Testis (tissue), 3 donors: Measurements from ENCODE around the gene INTS2. TPM values are rescaled to one million over a fixed set of nuclear protein-coding genes. Genes with fewer than 3 reads are reported as not detected.
"Not testable (repeated sequence)": the region's sequence is repeated elsewhere in the genome, so short reads cannot be mapped to it uniquely, and the experiment has no call there.

Experiments
- DNase-seq: peaks from one replicate; pipeline ENCODE4 v3.0.0-alpha.2; 2019
- H3K27ac ChIP-seq, 2 donors: fragments of 200-600 bp; sonication (generic); one replicate each; pipeline ENCODE4 v1.5.1; 2019
- H3K27me3 ChIP-seq: fragments of 200-600 bp; sonication (generic); one replicate; pipeline ENCODE4 v1.5.1; 2019
- H3K36me3 ChIP-seq: fragments of 200-600 bp; sonication (generic); one replicate; pipeline ENCODE4 v1.5.1; 2017; ENCODE audit warnings: low read depth; ENCODE audit errors: missing control alignments
- H3K4me1 ChIP-seq: fragments of 200-600 bp; sonication (generic); one replicate; pipeline ENCODE4 v1.5.1; 2019
- H3K4me3 ChIP-seq, 2 donors: fragments of 200-600 bp; sonication (generic); one replicate each; pipeline ENCODE4 v1.5.1; 2017 to 2019
- H3K9me3 ChIP-seq: fragments of 200-600 bp; sonication (generic); one replicate; pipeline ENCODE4 v1.5.1; 2017
- CTCF ChIP-seq, 3 experiments: fragments of 450-650 bp in 2 of 3; fragments of 200-600 bp in 1 of 3; sonication (generic) in 1 of 3; IDR thresholded peaks; one replicate each; pipeline ENCODE4 v1.5.1; 2016 to 2019; ENCODE audit warnings: antibody characterized with exemption in 3 of 3, mild to moderate bottlenecking in 2 of 3, moderate library complexity in 1 of 3
- POLR2A ChIP-seq: fragments of 450-650 bp; IDR thresholded peaks from one replicate; pipeline ENCODE4 v1.6.1; 2017; ENCODE audit warnings: antibody characterized with exemption, mild to moderate bottlenecking, moderate library complexity
- WGBS, 2 donors: methylation state at CpG; one replicate each; pipeline ENCODE4 v1.1.5; 2018; 5-methylcytosine and 5-hydroxymethylcytosine counted together
- intact Hi-C: fragments of 100-400 bp; cut with DNase I; formaldehyde crosslinking; loops from one replicate; pipeline ENCODE4 v1.15.1; 2023; ENCODE audit warnings: low total_unique reads
- polyA plus RNA-seq: library from polyadenylated mRNA; stranded (reverse); fragments of 350-450 nt; fragmentation: Illumina TruSeq; extraction: RNeasy Lipid Tissue Mini Kit (QIAGEN cat#74804); gene quantifications from one replicate; pipeline ENCODE4 v1.2.3, GENCODE V29; 2014; ENCODE audit warnings: low read depth, low replicate concordance; ENCODE audit not compliant: insufficient read depth
- total RNA-seq, 2 donors: library from RNA; depleted of rRNA; stranded (reverse); fragments of >200 nt; gene quantifications; one replicate each; pipeline ENCODE4 v1.2.3, GENCODE V29; 2016

Gene INTS2
- total and polyA plus RNA-seq, 3 donors from 2014 or later: 9.6 to 28.1 (median 25.7) TPM

GRCh38 chr17:61946359-61946758, 18.6 kb upstream of the INTS2 start:
- no peaks in the 10 kb centered on the region for H3K27me3 ChIP-seq
- DNase-seq: no peak
- H3K4me3 ChIP-seq: no peak overlapping the region
- WGBS, 2 donors: 51 to 74% methylated on average over 2 of the region's 2 CpGs
- no peaks in the 10 kb centered on the region for H3K4me1 ChIP-seq
- intact Hi-C loops: no loop called here
- H3K36me3 ChIP-seq: no peaks in the 10 kb centered on the region
- no peaks in the 10 kb centered on the region for H3K9me3 ChIP-seq
- TF ChIP-seq CTCF (IDR thresholded peaks at IDR 0.05) (no peak), POLR2A (no peak)
- no peak overlapping the region for H3K27ac ChIP-seq

- no peaks in the 10 kb centered on the region for H3K36me3 ChIP-seq
- intact Hi-C loops: no loop called here
- H3K4me1 ChIP-seq: no peaks in the 10 kb centered on the region
- no peaks in the 10 kb centered on the region for H3K27me3 ChIP-seq
- no peak for DNase-seq
- no peak overlapping the region for H3K27ac ChIP-seq
- H3K4me3 ChIP-seq: no peak overlapping the region
- no peaks in the 10 kb centered on the region for H3K9me3 ChIP-seq
- TF ChIP-seq POLR2A (no peak), CTCF (IDR thresholded peaks at IDR 0.05) (no peak)
- WGBS, 2 donors: 87 to 91% methylated on average over 1 of the region's 1 CpG
Observed at GRCh38 chr17:61943117-61943516, 15.3 kb upstream of the INTS2 start.

DNA sequence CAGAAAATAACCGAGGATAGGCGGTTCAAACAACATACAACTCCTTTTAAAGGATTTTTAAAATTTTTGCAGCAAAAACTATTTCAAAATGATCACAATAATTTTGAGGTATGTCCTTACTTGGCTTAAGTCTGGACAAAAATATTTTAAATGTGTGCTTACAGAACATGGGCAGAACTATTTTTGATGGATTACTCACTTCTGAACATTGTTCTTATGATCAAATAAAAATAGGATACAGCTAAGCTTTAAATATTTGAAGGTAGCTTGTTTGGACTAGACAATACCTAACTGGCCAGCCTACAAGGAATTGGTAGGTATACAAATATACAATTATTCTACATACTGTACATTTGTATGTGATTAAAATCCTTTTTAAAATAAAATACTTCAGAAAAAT, 14.3 kb upstream of the INTS2 start:
- Histone ChIP-seq H3K4me1 (no peaks in the 10 kb centered on the region), H3K36me3 (no peaks in the 10 kb centered on the region), H3K9me3 (no peaks in the 10 kb centered on the region), H3K4me3 (no peak overlapping the region), H3K27me3 (no peaks in the 10 kb centered on the region), H3K27ac (no peak overlapping the region)
- no peak for DNase-seq
- TF ChIP-seq CTCF (IDR thresholded peaks at IDR 0.05) (no peak), POLR2A (no peak)
- intact Hi-C loops: no loop called here
- 93 to 94% methylated on average over 2 of the region's 2 CpGs for WGBS, 2 donors

GRCh38 chr17:61928101-61928436, 287 bp upstream of the INTS2 start:
- intact Hi-C loops: loop anchor here (10.0 kb wide), 1 partner anchor 137 kb away; the partner anchor contains the start of gene MED13
- no peaks in the 10 kb centered on the region for H3K9me3 ChIP-seq
- H3K36me3 ChIP-seq: no peaks in the 10 kb centered on the region
- H3K27ac ChIP-seq: peak overlapping the region; percentile 85 to 91
- H3K27me3 ChIP-seq: no peaks in the 10 kb centered on the region
- peaks cover 4% of the 10 kb centered on the region for H3K4me1 ChIP-seq
- TF ChIP-seq POLR2A (no peak), CTCF (IDR thresholded peaks at IDR 0.05) (no peak)
- H3K4me3 ChIP-seq: peak overlapping the region; percentile 86 to 88
- no peak for DNase-seq
- 32 to 41% methylated on average over 4 of the region's 4 CpGs for WGBS, 2 donors

GRCh38 chr17:61926826-61927207, 965 bp downstream of the INTS2 start:
- no peaks in the 10 kb centered on the region for H3K9me3 ChIP-seq
- H3K4me3 ChIP-seq: peak overlapping the region; percentile 86 to 88
- H3K36me3 ChIP-seq: no peaks in the 10 kb centered on the region
- H3K27ac ChIP-seq: peak overlapping the region; percentile 85 to 91
- no peak for TF ChIP-seq POLR2A
- TF ChIP-seq CTCF (IDR thresholded peaks at IDR 0.05): no peak
- no peak for DNase-seq
- H3K27me3 ChIP-seq: no peaks in the 10 kb centered on the region
- WGBS, 2 donors: 2% methylated on average over 4 of the region's 4 CpGs
- intact Hi-C loops: loop anchor here (10.0 kb wide), 1 partner anchor 138 kb away; the partner anchor contains the start of gene MED13
- H3K4me1 ChIP-seq: peaks cover 4% of the 10 kb centered on the region

DNA sequence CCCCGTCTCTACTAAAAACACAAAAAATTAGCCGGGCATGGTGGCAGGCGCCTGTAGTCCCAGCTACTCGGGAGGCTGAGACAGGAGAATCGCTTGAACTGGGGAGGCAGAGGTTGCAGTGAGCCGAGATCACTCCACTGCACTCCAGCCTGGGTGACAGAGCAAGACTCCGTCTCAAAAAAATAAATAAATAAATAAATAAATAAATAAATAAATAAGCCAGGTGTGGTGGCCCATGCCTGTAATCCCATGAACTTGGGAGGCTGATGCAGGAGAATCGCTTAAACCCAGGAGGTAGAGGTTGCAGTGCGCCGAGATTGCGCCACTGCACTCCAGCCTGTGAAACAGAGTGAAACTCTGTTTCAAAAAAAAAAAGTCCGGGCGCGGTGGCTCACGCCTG, 12.6 kb downstream of the INTS2 start:
- not testable (repeated sequence) for H3K36me3 ChIP-seq

More for the DNA sequence above, 12.6 kb downstream of the INTS2 start:
- H3K27me3 ChIP-seq, H3K4me1 ChIP-seq, intact Hi-C loops, H3K9me3 ChIP-seq, H3K4me3 ChIP-seq, DNase-seq, H3K27ac ChIP-seq: not testable (repeated sequence)
- WGBS, 2 donors: 93 to 98% methylated on average over 15 of the region's 15 CpGs
